SK-N-SH treated with all-trans-retinoic acid at 6 μM for 48 hours (cell line): ENCODE measurements around the gene RAI2.
"Not testable (repeated sequence)": the region's sequence is repeated elsewhere in the genome, so short reads cannot be mapped to it uniquely, and the experiment has no call there.

Source experiments
- ATAC-seq: fragments of 200-7000 bp; cut with Tn5 transposase; 3 replicates; pipeline ENCODE4 v1.9.1; 2020; ENCODE audit warnings: mild to moderate bottlenecking, moderate library complexity
- BACH2 ChIP-seq: fragments of 250-450 bp; sonication (Bioruptor Pico); IDR thresholded peaks from 2 replicates; pipeline ENCODE4 v1.9.0; 2021; ENCODE audit warnings: mild to moderate bottlenecking, borderline replicate concordance
- CREB5 ChIP-seq: fragments of 250-450 bp; sonication (Bioruptor Pico); IDR thresholded peaks from 2 replicates; pipeline ENCODE4 v1.5.1; 2020; ENCODE audit warnings: low read depth, mild to moderate bottlenecking, moderate library complexity
- CSDC2 ChIP-seq: fragments of 250-450 bp; sonication (Bioruptor Pico); IDR thresholded peaks from 2 replicates; pipeline ENCODE4 v1.5.0; 2020; ENCODE audit warnings: mild to moderate bottlenecking, moderate library complexity
- ESRRG ChIP-seq: fragments of 250-450 bp; sonication (Bioruptor Pico); IDR thresholded peaks from 2 replicates; pipeline ENCODE4 v1.6.1; 2021; ENCODE audit warnings: mild to moderate bottlenecking
- GLIS3 ChIP-seq: fragments of 250-450 bp; sonication (Bioruptor Pico); IDR thresholded peaks from 2 replicates; pipeline ENCODE4 v1.5.0; 2020; ENCODE audit warnings: mild to moderate bottlenecking, moderate library complexity
- OSR1 ChIP-seq: fragments of 250-450 bp; sonication (Bioruptor Pico); IDR thresholded peaks from 2 replicates; pipeline ENCODE4 v1.8.0; 2022; ENCODE audit warnings: moderate library complexity, mild to moderate bottlenecking, inconsistent platforms
- PATZ1 ChIP-seq: fragments of 250-450 bp; sonication (Bioruptor Pico); IDR thresholded peaks from 2 replicates; pipeline ENCODE4 v1.8.0; 2020; ENCODE audit warnings: mild to moderate bottlenecking, moderate library complexity, borderline replicate concordance
- POU6F1 ChIP-seq: fragments of 250-450 bp; sonication (Bioruptor Pico); IDR thresholded peaks from 2 replicates; pipeline ENCODE4 v1.8.0; 2021; ENCODE audit warnings: low read depth, mild to moderate bottlenecking, moderate library complexity, borderline replicate concordance
- PPARA ChIP-seq: fragments of 250-450 bp; sonication (Bioruptor Pico); IDR thresholded peaks from 2 replicates; pipeline ENCODE4 v1.5.0; 2020; ENCODE audit warnings: mild to moderate bottlenecking, borderline replicate concordance
- SNAI2 ChIP-seq: fragments of 250-450 bp; sonication (Bioruptor Pico); IDR thresholded peaks from 2 replicates; pipeline ENCODE4 v1.5.0; 2020; ENCODE audit warnings: mild to moderate bottlenecking, moderate library complexity
- TCF4 ChIP-seq: fragments of 250-450 bp; sonication (Bioruptor Pico); IDR thresholded peaks from 2 replicates; pipeline ENCODE4 v1.8.0; 2021; ENCODE audit warnings: mild to moderate bottlenecking, moderate library complexity, borderline replicate concordance
- TOX ChIP-seq: fragments of 250-450 bp; sonication (Bioruptor Pico); IDR thresholded peaks from 2 replicates; pipeline ENCODE4 v1.8.0; 2021; ENCODE audit warnings: mild to moderate bottlenecking, moderate library complexity, borderline replicate concordance
- TSHZ2 ChIP-seq: fragments of 250-450 bp; sonication (Bioruptor Pico); IDR thresholded peaks from 2 replicates; pipeline ENCODE4 v1.5.0; 2020; ENCODE audit warnings: mild to moderate bottlenecking, moderate library complexity
- ZFP3 ChIP-seq: fragments of 250-450 bp; sonication (Bioruptor Pico); IDR thresholded peaks from 2 replicates; pipeline ENCODE4 v1.5.0; 2020; ENCODE audit warnings: mild to moderate bottlenecking, moderate library complexity
- ZFP30 ChIP-seq: fragments of 450-650 bp; formaldehyde crosslinking; IDR thresholded peaks from 2 replicates; pipeline ENCODE4 v1.5.0; 2022; ENCODE audit warnings: mild to moderate bottlenecking, moderate library complexity
- ZNF565 ChIP-seq: fragments of 450-650 bp; formaldehyde crosslinking; conservative IDR thresholded peaks from 2 replicates; pipeline ENCODE4 v1.5.0; 2020; ENCODE audit warnings: low read depth, mild to moderate bottlenecking, moderate library complexity
- ZNF70 ChIP-seq: fragments of 450-650 bp; formaldehyde crosslinking; IDR thresholded peaks from 2 replicates; pipeline ENCODE4 v1.5.0; 2020; ENCODE audit warnings: mild to moderate bottlenecking, moderate library complexity
- ZNF8 ChIP-seq: fragments of 450-650 bp; formaldehyde crosslinking; IDR thresholded peaks from 2 replicates; pipeline ENCODE4 v1.5.0; 2020; ENCODE audit warnings: mild to moderate bottlenecking, moderate library complexity

Gene RAI2

GRCh38 chrX:17788439-17788838 lies 72.7 kb downstream of the RAI2 start (continued):
- no peak for TF ChIP-seq PATZ1 (CRISPR knock-in tag)
- TF ChIP-seq TOX (CRISPR knock-in tag), result no peak
- TF ChIP-seq CSDC2, result no peak
- no peak for TF ChIP-seq TCF4
- no peak for TF ChIP-seq ZNF70 (CRISPR knock-in tag)

GRCh38 chrX:17787557-17787956 lies 73.5 kb downstream of the RAI2 start:
- ATAC-seq, result no peak
- TF ChIP-seq TCF4 (no peak), SNAI2 (no peak), ZNF8 (no peak), BACH2 (no peak), PPARA (no peak), GLIS3 (CRISPR knock-in tag) (no peak), POU6F1 (CRISPR knock-in tag) (no peak)

- ATAC-seq, result not testable (repeated sequence)
Measured at GRCh38 chrX:17786554-17787347, 74.3 kb downstream of the RAI2 start.

- no peak for ATAC-seq
- no peak for TF ChIP-seq OSR1 (CRISPR knock-in tag)
- no peak for TF ChIP-seq BACH2
- no peak for TF ChIP-seq ZFP30 (CRISPR knock-in tag)
- no peak for TF ChIP-seq PPARA
- no peak for TF ChIP-seq ZFP3
- no peak for TF ChIP-seq ESRRG (CRISPR knock-in tag)
- no peak for TF ChIP-seq ZNF8
Measured at GRCh38 chrX:17779434-17779833, 81.7 kb downstream of the RAI2 start.

- no peak for TF ChIP-seq ZNF565 (CRISPR knock-in tag)
- no peak for TF ChIP-seq TSHZ2 (CRISPR knock-in tag)
- no peak for TF ChIP-seq ZNF70 (CRISPR knock-in tag)
- no peak for ATAC-seq
Measured at GRCh38 chrX:17778997-17779396, 82.1 kb downstream of the RAI2 start.

GRCh38 chrX:17774053-17774452 lies 87.0 kb downstream of the RAI2 start:
- no peak for ATAC-seq
- TF ChIP-seq GLIS3 (CRISPR knock-in tag), result no peak

- no peak for ATAC-seq
- TF ChIP-seq PATZ1 (CRISPR knock-in tag) (no peak), POU6F1 (CRISPR knock-in tag) (no peak), ZFP3 (no peak), ZNF565 (CRISPR knock-in tag) (no peak), OSR1 (CRISPR knock-in tag) (no peak), TCF4 (no peak), TOX (CRISPR knock-in tag) (no peak), CREB5 (CRISPR knock-in tag) (no peak), ZFP30 (CRISPR knock-in tag) (no peak)
Measured at GRCh38 chrX:17773221-17773876, 87.7 kb downstream of the RAI2 start.
